Measurements from ENCODE around the gene BMPER. TPM values are rescaled to one million over a fixed set of nuclear protein-coding genes. Genes with fewer than 3 reads are reported as not detected.

BMPER gene
- total RNA-seq, 1 experiment from 2014 or later = 0.50 TPM

GRCh38 chr7:33906697-33907096 lies 1.4 kb downstream of the BMPER start:
- TF ChIP-seq EZH2 (IDR thresholded peaks at IDR 0.05; ENCODE audit: low read depth) (no peak), CTCF (conservative IDR thresholded peaks at IDR 0.05) (no peak)
- POLR2A ChIA-PET (ENCODE audit: unreplicated experiment) = no interaction called here
- H3K4me3 ChIP-seq = no peak overlapping the region
- no peaks in the 10 kb centered on the region for H4K20me1 ChIP-seq (ENCODE audit: insufficient read depth)
- no peaks in the 10 kb centered on the region for H3K36me3 ChIP-seq (ENCODE audit: low read depth)
- no peaks in the 10 kb centered on the region for H3F3A ChIP-seq (ENCODE audit: insufficient read depth, low read depth)
- H3K27ac ChIP-seq = no peak overlapping the region
- no peak for DNase-seq
- H2AFZ ChIP-seq = no peak overlapping the region
- CTCF ChIA-PET = no interaction called here
- BruUV-seq (replicated peaks) = no TSS peak
- no peaks in the 10 kb centered on the region for H3K79me2 ChIP-seq (ENCODE audit: low read depth)
- H3K9me2 ChIP-seq (ENCODE audit: insufficient read depth) = no peaks in the 10 kb centered on the region
- no peaks in the 10 kb centered on the region for H3K4me1 ChIP-seq (replicated peaks; ENCODE audit: insufficient read depth)
- peaks cover 20% of the 10 kb centered on the region; the same call in 1 of the 2 replicates for H3K27me3 ChIP-seq (ENCODE audit: insufficient read depth, low read depth)
- intact Hi-C loops (cut with micrococcal nuclease; ENCODE audit: unreplicated experiment) = no loop called here
- no peak overlapping the region for H3K4me2 ChIP-seq
- no peaks in the 10 kb centered on the region for H3K9me3 ChIP-seq (ENCODE audit: insufficient read depth, low read depth)

GRCh38 chr7:33907625-33908024 lies 2.3 kb downstream of the BMPER start:
- BruUV-seq (replicated peaks) = no TSS peak
- Histone ChIP-seq H3K9me2 (ENCODE audit: insufficient read depth) (no peaks in the 10 kb centered on the region), H3K4me3 (no peak overlapping the region), H3F3A (ENCODE audit: insufficient read depth, low read depth) (no peaks in the 10 kb centered on the region), H3K4me2 (no peak overlapping the region), H3K79me2 (ENCODE audit: low read depth) (no peaks in the 10 kb centered on the region), H3K36me3 (ENCODE audit: low read depth) (no peaks in the 10 kb centered on the region), H3K9me3 (ENCODE audit: insufficient read depth, low read depth) (no peaks in the 10 kb centered on the region), H4K20me1 (ENCODE audit: insufficient read depth) (no peaks in the 10 kb centered on the region), H3K27ac (no peak overlapping the region), H3K27me3 (ENCODE audit: insufficient read depth, low read depth) (peaks cover 20% of the 10 kb centered on the region; the same call in 1 of the 2 replicates), H3K4me1 (replicated peaks; ENCODE audit: insufficient read depth) (no peaks in the 10 kb centered on the region), H2AFZ (no peak overlapping the region)
- no peak for DNase-seq
- ChIA-PET CTCF (no interaction called here), POLR2A (ENCODE audit: unreplicated experiment) (no interaction called here)
- intact Hi-C loops (cut with micrococcal nuclease; ENCODE audit: unreplicated experiment) = no loop called here
- no peak for TF ChIP-seq CTCF (conservative IDR thresholded peaks at IDR 0.05)
- no peak for TF ChIP-seq EZH2 (IDR thresholded peaks at IDR 0.05; ENCODE audit: low read depth)

GRCh38 chr7:33909318-33909717 lies 4.0 kb downstream of the BMPER start:
- H3K36me3 ChIP-seq (ENCODE audit: low read depth) = no peaks in the 10 kb centered on the region
- ChIA-PET CTCF (interaction anchor here (0.6 to 0.7 kb wide), 2 partner anchors 12 to 190 kb away, joined by 3 to 9 read pairs; no protein-coding TSS in a partner anchor), POLR2A (ENCODE audit: unreplicated experiment) (interaction anchor here (0.6 kb wide), 1 partner anchor 19 kb away, joined by 3 read pairs; no protein-coding TSS in a partner anchor)
- no peak overlapping the region for H3K4me2 ChIP-seq
- intact Hi-C loops (cut with micrococcal nuclease; ENCODE audit: unreplicated experiment) = no loop called here
- no peak overlapping the region for H2AFZ ChIP-seq
- BruUV-seq (replicated peaks) = no TSS peak
- no peaks in the 10 kb centered on the region for H3K79me2 ChIP-seq (ENCODE audit: low read depth)
- TF ChIP-seq EZH2 (IDR thresholded peaks at IDR 0.05; ENCODE audit: low read depth) = no peak
- no peak for TF ChIP-seq CTCF (conservative IDR thresholded peaks at IDR 0.05)
- no peak overlapping the region for H3K27ac ChIP-seq
- no peaks in the 10 kb centered on the region for H4K20me1 ChIP-seq (ENCODE audit: insufficient read depth)
- H3K4me3 ChIP-seq = no peak overlapping the region
- no peaks in the 10 kb centered on the region for H3K9me2 ChIP-seq (ENCODE audit: insufficient read depth)
- H3K9me3 ChIP-seq (ENCODE audit: insufficient read depth, low read depth) = no peaks in the 10 kb centered on the region
- H3K4me1 ChIP-seq (replicated peaks; ENCODE audit: insufficient read depth) = no peaks in the 10 kb centered on the region
- no peak for DNase-seq
- H3K27me3 ChIP-seq (ENCODE audit: insufficient read depth, low read depth) = peaks cover 20% of the 10 kb centered on the region; the same call in 1 of the 2 replicates
- no peaks in the 10 kb centered on the region for H3F3A ChIP-seq (ENCODE audit: insufficient read depth, low read depth)
